Spinal cord (tissue), 10 donors: ENCODE data around the gene SLMAP. TPM values are rescaled to one million over a fixed set of nuclear protein-coding genes. Genes with fewer than 3 reads are reported as not detected.
"Not testable (repeated sequence)": the region's sequence is repeated elsewhere in the genome, so short reads cannot be mapped to it uniquely, and the experiment has no call there.

Experiments
- DNase-seq, 6 donors: peaks; one replicate each; pipeline versions ENCODE4 v3.0.0 to v3.0.0-alpha.2; 2013 to 2015; ENCODE audit warnings: low spot score in 6 of 6, low read depth in 4 of 6
- H3K27ac ChIP-seq: one replicate; pipeline ENCODE4 v1.5.1; 2013; ENCODE audit warnings: low read depth, low read length, control low read depth
- H3K27me3 ChIP-seq: one replicate; pipeline ENCODE4 v1.6.1; 2013; ENCODE audit warnings: low read length; ENCODE audit not compliant: control insufficient read depth, insufficient read depth
- H3K36me3 ChIP-seq: one replicate; pipeline ENCODE4 v1.6.1; 2013; ENCODE audit warnings: low read length; ENCODE audit not compliant: control insufficient read depth, insufficient read depth
- H3K4me1 ChIP-seq: one replicate; pipeline ENCODE4 v1.6.1; 2013; ENCODE audit warnings: low read length; ENCODE audit not compliant: control insufficient read depth, insufficient read depth
- H3K4me3 ChIP-seq: one replicate; pipeline ENCODE4 v1.5.1; 2013; ENCODE audit warnings: low read depth, low read length, control low read depth
- H3K9me3 ChIP-seq: one replicate; pipeline ENCODE4 v1.6.1; 2013; ENCODE audit warnings: low read length; ENCODE audit not compliant: control insufficient read depth, insufficient read depth
- WGBS: methylation state at CpG from one replicate; pipeline ENCODE4 v1.1.5; 2013; ENCODE audit warnings: missing lambda C conversion rate; ENCODE audit not compliant: insufficient coverage; 5-methylcytosine and 5-hydroxymethylcytosine counted together
- polyA plus RNA-seq, 2 donors: library from polyadenylated mRNA; unstranded; fragments of 120-200 nt; gene quantifications; one replicate each; pipeline ENCODE4 v1.2.1, GENCODE V29; 2013; ENCODE audit not compliant: insufficient read length in 2 of 2
- total RNA-seq, 2 donors: library from RNA; depleted of rRNA in 1 of 2; stranded (reverse); fragments of 120-200 nt in 1 of 2; fragments of >200 nt in 1 of 2; gene quantifications; one replicate each; pipeline versions ENCODE4 v1.2.3 to v1.2.4, GENCODE V29; 2013 to 2014
- donor health status: healthy.

The SLMAP gene
- total and polyA plus RNA-seq, 4 donors = 36.3 to 80.9 (median 40.6) TPM

DNA sequence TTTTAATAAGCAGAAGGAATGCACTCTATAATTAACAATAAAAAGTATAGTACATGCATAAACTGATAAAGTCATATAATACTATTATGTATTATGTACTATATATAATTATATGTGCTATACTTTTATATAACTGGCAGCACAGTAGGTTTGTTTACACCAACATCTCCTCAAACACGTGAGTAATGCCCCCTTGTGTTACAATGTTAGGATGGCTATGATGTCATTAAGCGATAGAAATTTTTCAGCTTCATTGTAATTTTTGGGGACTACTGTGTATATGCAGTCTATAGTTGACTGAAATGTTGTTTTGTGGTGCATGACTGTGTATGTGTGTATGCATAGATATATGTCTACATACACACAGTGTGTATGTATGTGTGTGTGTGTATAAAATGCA is 100.6 kb downstream of the SLMAP start:
- Histone ChIP-seq H3K9me3 (no peaks in the 10 kb centered on the region), H3K36me3 (peaks cover 6% of the 10 kb centered on the region), H3K4me3 (no peak overlapping the region), H3K27me3 (no peaks in the 10 kb centered on the region), H3K4me1 (no peaks in the 10 kb centered on the region), H3K27ac (no peak overlapping the region)
- DNase-seq = no peak
- no CpG with 5 or more reads among the region's 2 CpGs for WGBS

DNA sequence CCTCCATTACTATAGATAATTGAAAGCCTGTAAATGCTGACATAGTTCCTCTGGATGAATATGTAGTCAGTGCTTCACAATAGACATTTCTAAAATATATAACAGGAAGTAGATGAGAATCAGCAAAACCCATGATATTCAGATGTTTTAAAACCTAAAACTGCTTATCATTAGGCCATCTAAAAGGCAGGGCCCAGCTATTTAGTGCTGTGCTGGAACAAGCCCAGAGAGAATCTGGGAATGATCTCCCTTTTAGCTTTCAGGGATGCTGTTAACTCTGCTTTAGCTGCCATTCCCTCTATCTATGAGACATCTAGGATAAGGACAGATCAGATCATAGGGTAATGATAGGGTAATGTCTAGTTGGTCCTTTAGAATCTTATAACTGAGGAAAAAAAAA is 106.8 kb downstream of the SLMAP start:
- no peaks in the 10 kb centered on the region for H3K9me3 ChIP-seq
- H3K36me3 ChIP-seq = peaks cover 21% of the 10 kb centered on the region
- H3K27ac ChIP-seq = no peak overlapping the region
- no peaks in the 10 kb centered on the region for H3K4me1 ChIP-seq
- no peak for DNase-seq
- no peaks in the 10 kb centered on the region for H3K27me3 ChIP-seq
- no peak overlapping the region for H3K4me3 ChIP-seq

DNA sequence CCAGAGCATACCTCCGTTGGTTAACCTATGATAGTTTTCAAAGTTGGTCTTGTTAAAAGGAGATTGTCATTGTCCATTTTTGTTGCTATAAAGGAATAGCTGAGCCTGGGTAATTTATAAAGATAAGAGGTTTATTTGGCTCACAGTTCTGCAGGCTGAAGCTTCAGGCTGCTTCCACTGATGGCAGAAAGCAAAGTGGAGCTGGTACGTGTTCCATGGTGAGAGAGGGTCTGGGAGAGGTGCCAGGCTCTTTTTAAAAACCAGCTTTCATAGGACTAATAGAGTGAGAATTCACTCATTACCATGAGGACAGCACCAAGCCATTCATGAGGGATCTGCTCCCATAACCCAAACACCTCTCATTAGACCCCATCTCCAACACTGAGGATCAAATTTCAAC is 107.3 kb downstream of the SLMAP start:
- 70% methylated on average over 2 of the region's 2 CpGs for WGBS
- no peaks in the 10 kb centered on the region for H3K4me1 ChIP-seq
- peak in 1 of 6 donors; percentile 18 for DNase-seq
- no peak overlapping the region for H3K27ac ChIP-seq
- no peaks in the 10 kb centered on the region for H3K27me3 ChIP-seq
- H3K36me3 ChIP-seq = peaks cover 21% of the 10 kb centered on the region
- no peaks in the 10 kb centered on the region for H3K9me3 ChIP-seq
- H3K4me3 ChIP-seq = no peak overlapping the region

DNA sequence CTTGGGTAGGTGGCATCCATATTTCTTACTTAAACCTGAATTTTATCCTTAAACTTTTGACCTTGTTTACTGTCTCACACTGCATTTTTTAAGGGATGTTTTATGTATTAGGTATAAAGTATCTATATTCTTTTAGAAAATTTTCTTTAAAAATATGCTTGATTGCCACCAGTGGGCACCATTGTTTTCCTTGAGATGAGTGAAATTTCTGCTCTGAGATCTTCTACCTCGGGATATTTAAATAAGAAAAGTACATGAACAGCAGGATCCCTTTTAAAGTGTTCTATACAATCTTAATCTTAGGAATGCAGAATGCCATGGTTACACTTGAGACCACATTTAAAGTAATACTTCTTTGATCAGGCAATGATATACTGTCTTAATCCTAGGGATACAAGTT is 108.7 kb downstream of the SLMAP start:
- no peaks in the 10 kb centered on the region for H3K27me3 ChIP-seq
- DNase-seq = peak in 2 of 6 donors; percentile 13 to 46
- H3K4me1 ChIP-seq = no peaks in the 10 kb centered on the region
- H3K4me3 ChIP-seq = no peak overlapping the region
- H3K9me3 ChIP-seq = no peaks in the 10 kb centered on the region
- no CpG with 5 or more reads among the region's 1 CpG for WGBS
- peaks cover 15% of the 10 kb centered on the region for H3K36me3 ChIP-seq
- H3K27ac ChIP-seq = no peak overlapping the region

DNA sequence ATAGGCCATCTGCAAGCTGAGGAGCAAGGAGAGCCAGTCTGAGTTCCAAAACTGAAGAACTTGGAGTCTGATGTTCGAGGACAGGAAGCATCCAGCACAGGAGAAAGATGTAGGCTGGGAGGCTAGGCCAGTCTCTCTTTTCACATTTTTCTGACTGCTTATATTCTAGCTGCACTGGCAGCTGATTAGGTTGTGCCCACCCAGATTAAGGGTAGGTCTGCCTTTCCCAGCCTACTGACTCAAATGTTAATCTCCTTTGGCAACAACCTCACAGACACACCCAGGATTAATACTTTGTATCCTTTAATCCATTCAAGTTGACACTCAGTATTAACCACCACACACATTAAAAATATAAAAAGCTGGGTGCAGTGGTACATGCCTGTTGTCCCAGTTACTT is 113.0 kb downstream of the SLMAP start:
- 100% methylated on average over 1 of the region's 1 CpG for WGBS
- DNase-seq, H3K36me3 ChIP-seq, H3K27ac ChIP-seq, H3K4me1 ChIP-seq, H3K4me3 ChIP-seq, H3K27me3 ChIP-seq, H3K9me3 ChIP-seq: not testable (repeated sequence)

DNA sequence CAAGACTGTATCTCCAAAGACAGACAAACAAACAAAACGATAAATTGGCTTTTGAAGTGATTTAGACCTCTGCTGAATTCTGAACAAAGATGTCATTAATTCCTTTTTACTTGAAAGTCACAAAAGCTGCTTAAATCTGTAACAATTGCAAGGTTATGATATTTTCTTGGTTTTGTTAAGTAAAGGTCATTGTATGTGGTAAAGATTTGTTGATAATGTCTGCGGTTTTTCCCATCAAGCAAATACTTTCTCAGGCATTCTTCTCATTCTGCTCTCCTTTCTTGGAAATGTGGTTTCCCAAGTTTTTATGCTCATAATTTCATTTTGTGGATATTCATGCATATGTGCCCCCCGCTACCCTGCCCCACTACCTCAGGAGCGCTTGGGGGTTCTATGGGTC is 116.5 kb downstream of the SLMAP start:
- no peaks in the 10 kb centered on the region for H3K4me1 ChIP-seq
- DNase-seq = no peak
- 92% methylated on average over 2 of the region's 4 CpGs for WGBS
- no peaks in the 10 kb centered on the region for H3K36me3 ChIP-seq
- no peak overlapping the region for H3K4me3 ChIP-seq
- no peaks in the 10 kb centered on the region for H3K27me3 ChIP-seq
- H3K27ac ChIP-seq = no peak overlapping the region
- no peaks in the 10 kb centered on the region for H3K9me3 ChIP-seq

DNA sequence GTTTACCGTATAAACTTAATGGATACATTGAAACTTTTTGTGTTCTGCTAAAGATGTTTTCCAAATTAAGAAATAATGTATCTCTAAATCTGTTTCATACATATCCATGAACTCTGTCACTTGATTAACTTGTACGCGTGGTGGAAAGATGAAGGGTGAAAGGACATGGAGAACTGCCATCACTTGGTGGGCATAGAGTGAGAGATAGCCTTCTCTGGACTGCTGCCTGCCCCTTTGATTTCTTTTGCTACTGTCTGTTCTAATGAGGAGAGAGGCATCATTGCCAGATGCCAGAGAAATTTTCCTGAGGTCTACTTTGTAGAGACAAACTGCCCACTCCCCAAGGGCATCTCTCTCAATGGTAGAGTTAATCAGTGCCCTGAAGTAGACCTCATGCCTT is 120.5 kb downstream of the SLMAP start:
- Histone ChIP-seq H3K36me3 (peaks cover 7% of the 10 kb centered on the region), H3K4me3 (no peak overlapping the region), H3K27me3 (no peaks in the 10 kb centered on the region), H3K4me1 (no peaks in the 10 kb centered on the region), H3K9me3 (no peaks in the 10 kb centered on the region), H3K27ac (no peak overlapping the region)
- DNase-seq = no peak
- WGBS = no CpG with 5 or more reads among the region's 3 CpGs

DNA sequence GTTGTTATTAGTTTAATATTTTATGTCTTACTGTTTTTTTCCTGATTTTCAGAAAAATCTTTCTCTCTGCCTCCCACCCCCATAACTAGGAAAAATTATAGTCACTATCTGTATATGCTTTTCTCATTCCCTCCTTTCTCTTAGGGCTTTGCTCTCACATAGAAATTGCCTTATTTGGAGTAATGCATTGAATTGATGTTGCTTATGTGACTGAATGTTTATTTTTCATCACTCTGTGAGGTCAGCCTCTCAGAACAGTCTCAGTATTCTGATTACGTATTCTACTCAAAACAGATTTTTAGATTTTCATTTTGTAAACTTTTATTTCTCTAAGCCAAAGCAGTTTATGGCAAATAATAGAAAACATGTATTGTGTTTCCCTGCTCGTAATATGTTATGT is 121.0 kb downstream of the SLMAP start:
- Histone ChIP-seq H3K4me3 (no peak overlapping the region), H3K27ac (no peak overlapping the region), H3K27me3 (no peaks in the 10 kb centered on the region), H3K4me1 (no peaks in the 10 kb centered on the region), H3K36me3 (peaks cover 7% of the 10 kb centered on the region), H3K9me3 (no peaks in the 10 kb centered on the region)
- WGBS = no CpG with 5 or more reads among the region's 2 CpGs
- DNase-seq = no peak

DNA sequence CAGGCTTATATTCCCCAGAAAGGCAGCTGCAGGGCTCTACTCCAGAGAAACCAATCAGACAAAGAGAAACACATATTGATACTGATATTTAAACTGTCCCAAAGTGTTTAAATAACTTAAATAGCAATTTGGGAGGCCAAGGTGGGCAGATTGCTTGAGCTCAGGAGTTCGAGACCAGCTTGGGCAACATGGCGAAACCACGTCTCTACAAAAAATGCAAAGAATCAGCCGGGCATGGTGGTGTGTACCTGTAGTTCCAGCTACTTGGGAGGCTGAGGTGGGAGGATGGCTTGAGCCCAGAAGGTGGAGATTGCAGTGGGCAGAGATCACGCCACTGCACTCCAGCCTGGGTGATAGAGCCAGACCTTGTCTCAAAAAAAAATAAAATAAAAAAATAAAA is 128.3 kb downstream of the SLMAP start:
- H3K27me3 ChIP-seq, H3K4me3 ChIP-seq, DNase-seq, H3K27ac ChIP-seq, H3K4me1 ChIP-seq, H3K9me3 ChIP-seq: not testable (repeated sequence)
- 100% methylated on average over 4 of the region's 5 CpGs for WGBS
- H3K36me3 ChIP-seq = peaks cover 13% of the 10 kb centered on the region

DNA sequence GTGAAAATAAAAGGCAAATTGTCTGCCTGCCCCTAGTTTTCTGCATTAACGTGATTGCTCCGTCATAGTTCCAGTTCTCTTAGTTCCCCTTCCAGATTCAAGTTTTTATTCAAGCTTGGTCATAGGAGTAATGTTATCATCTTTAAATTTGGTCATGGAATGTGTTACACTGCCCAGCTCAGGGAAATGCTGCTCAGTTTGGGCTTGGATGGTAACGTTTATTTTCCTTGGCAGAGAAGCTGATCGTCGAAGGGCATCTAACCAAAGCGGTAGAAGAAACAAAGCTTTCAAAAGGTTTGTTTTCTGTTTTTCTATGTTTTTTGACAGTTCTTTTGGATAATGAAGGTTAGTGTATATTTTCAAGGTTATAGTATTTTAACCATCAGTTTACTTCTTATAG is 133.7 kb downstream of the SLMAP start:
- H3K9me3 ChIP-seq = no peaks in the 10 kb centered on the region
- no peak overlapping the region for H3K27ac ChIP-seq
- H3K27me3 ChIP-seq = no peaks in the 10 kb centered on the region
- WGBS = 81% methylated on average over 3 of the region's 6 CpGs
- no peak for DNase-seq
- no peaks in the 10 kb centered on the region for H3K4me1 ChIP-seq
- peaks cover 4% of the 10 kb centered on the region for H3K36me3 ChIP-seq
- no peak overlapping the region for H3K4me3 ChIP-seq
